GM19397 (cell line): ENCODE data around the gene SUSD4.

Source experiments
- ATAC-seq: cut with Tn5 transposase; IDR thresholded peaks from one replicate; pipeline ENCODE4 v1.9.1; 2021; ENCODE audit warnings: mild to moderate bottlenecking, moderate library complexity; ENCODE audit not compliant: unreplicated experiment

SUSD4 gene

GRCh38 chr1:223363057-223363855 lies 720 bp downstream of the SUSD4 start:
- no peak for ATAC-seq

- ATAC-seq = no peak
Observed at GRCh38 chr1:223358826-223359225, 5.2 kb downstream of the SUSD4 start.

DNA sequence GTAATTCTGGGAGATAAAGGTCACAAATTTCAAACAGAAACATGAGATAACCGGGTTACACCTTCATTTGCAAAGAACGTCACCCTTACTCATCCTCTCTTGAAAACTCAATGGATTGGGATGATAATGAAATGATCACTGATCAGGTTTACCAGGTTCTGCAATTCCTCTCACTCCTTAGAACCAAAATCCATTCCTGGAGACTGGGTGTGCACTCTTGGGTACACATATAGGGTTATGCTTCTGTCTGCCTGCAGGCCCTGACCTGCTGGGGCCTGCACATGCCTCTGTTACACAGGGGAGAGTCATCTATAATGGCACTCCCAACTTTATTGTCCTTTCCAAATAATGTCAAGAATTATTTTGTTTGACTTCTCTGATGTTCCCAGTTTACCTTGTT lies 8.3 kb downstream of the SUSD4 start:
- no peak for ATAC-seq

DNA sequence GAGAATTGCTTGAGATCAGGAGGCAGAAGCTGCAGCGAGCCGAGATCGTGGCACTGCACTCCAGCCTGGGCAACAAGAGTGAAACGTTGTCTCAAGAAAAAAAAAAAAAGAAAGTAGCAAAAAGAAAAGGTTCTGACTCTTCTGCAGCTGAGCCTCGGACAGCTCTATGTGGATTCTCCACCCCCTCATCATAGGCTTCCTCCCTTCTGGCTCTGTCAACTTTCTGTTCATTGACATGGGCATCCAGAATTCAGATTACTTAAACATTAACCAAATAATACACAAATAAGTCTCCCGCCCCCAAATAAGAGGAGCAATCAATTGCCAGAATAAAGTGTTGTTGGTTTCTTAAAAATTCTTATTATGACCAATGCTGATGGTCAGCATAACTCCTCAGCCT lies 10.0 kb downstream of the SUSD4 start:
- ATAC-seq = no peak

DNA sequence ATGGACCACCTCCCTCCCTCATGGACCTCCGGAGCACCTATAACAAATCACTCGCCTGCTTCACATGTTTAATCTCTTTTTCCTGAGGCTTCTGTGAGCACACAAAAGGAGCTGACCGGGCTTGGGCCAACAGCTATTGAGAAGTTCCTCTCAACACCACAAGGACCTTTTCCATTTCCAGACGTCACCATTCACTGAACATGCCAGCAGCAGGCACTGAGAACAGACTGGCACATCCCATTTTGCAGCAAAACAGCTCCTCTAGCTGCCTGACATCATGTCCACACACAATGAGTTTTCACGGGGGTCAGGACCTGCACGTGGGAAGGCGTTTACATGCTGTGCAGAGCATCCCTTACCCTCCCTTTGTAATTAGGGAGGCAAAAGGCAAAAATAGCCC lies 11.0 kb downstream of the SUSD4 start:
- no peak for ATAC-seq

DNA sequence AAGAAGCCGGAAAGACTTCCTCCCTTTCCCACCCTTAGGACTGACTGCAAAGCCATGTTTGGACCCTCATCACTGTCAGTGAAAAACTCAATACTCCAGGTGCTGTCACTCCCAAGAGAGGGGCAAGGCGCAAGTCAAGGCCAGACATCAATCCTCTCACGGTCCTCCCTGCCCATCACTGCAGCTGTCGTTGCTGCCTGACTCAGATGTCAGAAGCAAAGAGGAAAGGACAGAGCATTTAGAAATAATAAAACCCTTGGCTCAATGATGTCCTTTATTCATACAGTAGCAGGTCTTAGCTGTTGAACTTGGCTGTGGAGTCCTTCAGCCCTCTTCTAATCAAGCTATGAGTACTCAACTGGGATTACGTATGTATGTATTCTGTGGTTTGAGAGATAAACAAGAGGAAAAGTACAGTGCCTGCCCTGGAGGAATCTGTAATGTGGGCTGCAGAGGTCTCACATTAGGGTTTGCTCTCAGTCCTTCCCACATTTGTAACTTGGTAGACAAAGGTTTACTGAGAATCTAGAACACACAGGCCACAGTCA lies 13.5 kb downstream of the SUSD4 start:
- ATAC-seq = no peak

- no peak for ATAC-seq
Observed at GRCh38 chr1:223349241-223349640, 14.7 kb downstream of the SUSD4 start.

GRCh38 chr1:223348439-223348838 lies 15.5 kb downstream of the SUSD4 start:
- ATAC-seq = no peak

DNA sequence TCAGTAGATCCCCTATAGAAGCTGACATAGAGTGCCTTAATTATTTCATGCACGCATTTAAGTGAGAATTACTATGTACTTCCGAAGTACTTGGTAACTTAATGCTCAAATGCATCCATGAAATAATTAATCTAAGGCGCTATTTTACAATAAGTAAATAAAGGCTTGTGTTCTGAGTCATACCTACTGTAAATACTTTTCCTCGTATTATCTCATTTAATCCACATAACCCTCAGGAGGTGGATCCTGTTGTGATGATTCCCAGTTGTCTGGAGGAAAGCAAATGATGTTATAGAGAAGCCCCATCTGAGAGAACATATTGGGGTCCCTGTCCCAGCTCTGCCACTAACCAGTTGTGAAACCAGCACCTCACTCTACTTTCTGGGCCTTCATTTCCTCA lies 16.4 kb downstream of the SUSD4 start:
- ATAC-seq = no peak

DNA sequence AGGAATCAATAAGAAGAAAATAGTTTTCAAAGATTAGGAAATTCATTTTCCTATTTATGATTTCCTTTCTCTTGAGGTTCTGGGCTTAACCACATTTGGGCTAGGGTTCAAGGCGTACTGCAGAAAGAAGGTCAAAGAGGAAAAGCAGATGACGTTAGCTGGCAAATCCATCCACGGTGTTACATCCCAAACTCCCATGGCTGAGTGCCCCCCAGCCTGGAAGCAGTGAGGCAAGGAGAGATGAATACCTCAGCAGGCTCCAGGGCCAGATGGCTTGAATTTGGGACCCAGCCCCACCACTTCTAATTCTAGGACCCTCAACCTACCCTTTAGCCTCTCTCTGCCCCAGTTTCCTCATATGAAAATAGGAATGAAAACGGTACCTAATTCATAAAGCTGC lies 17.7 kb downstream of the SUSD4 start:
- no peak for ATAC-seq

DNA sequence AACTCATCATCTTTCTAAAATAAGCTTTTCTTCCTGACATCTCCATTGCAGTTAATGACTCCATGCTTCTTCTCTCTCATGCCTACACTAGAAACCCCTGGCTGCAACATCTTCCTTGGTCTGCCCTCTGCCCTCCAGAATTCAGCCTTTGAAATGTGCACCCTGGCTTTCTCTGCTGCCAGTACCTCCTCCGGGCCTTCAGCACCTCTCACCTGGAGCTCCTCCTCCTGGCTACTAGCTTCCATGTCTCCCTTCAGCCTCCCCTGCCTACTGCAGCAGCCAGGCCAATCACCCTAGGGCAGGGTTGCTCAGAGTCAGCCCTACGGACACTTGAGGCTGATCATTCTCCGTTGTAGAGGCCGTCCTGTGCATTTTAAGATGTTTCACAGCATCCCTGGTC lies 18.3 kb downstream of the SUSD4 start:
- no peak for ATAC-seq

DNA sequence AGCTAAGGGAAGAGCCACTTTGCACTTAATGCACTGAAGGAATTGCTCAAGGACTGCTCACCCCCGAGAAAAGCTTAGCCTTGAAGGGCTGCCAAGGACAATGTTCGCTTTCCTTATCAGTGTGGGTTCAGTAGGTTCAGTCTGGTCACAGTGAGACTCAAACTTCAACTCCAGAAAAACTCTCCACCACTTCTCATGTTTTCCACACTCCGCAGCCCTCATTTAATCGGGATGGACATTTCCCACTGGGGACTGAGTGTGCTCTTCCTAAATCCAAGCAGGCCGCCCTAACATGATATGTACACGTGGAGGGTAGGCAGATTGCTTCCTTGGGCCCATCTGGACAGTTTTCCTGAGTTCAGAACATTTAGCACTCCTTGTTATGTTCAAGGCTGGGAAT lies 19.5 kb downstream of the SUSD4 start:
- no peak for ATAC-seq

GRCh38 chr1:223343692-223344091 lies 20.3 kb downstream of the SUSD4 start:
- no peak for ATAC-seq

DNA sequence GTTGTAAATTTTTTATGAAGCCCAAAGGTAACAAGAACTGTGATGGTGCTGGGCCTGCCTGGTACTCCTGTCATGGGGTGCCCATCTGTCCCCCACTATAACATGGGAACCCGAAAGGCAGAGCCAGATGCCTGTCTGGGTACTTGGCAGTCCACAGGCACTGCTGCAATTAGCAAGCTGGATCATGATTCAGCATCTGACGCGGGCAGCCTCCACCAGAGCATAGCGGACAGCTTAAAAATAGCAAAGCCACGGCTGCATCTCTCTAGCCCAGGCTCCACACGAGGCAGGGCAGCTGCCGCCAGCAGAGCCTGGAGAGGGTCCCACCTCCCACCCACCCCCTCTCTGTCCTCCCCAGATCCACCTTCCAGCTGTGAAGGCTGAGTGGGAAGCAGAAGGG lies 22.9 kb downstream of the SUSD4 start:
- ATAC-seq = no peak

- ATAC-seq = no peak
Observed at GRCh38 chr1:223340637-223341036, 23.3 kb downstream of the SUSD4 start.

- ATAC-seq = no peak
Observed at GRCh38 chr1:223339861-223340260, 24.1 kb downstream of the SUSD4 start.

- ATAC-seq = no peak
Observed at GRCh38 chr1:223338811-223339746, 24.9 kb downstream of the SUSD4 start.

DNA sequence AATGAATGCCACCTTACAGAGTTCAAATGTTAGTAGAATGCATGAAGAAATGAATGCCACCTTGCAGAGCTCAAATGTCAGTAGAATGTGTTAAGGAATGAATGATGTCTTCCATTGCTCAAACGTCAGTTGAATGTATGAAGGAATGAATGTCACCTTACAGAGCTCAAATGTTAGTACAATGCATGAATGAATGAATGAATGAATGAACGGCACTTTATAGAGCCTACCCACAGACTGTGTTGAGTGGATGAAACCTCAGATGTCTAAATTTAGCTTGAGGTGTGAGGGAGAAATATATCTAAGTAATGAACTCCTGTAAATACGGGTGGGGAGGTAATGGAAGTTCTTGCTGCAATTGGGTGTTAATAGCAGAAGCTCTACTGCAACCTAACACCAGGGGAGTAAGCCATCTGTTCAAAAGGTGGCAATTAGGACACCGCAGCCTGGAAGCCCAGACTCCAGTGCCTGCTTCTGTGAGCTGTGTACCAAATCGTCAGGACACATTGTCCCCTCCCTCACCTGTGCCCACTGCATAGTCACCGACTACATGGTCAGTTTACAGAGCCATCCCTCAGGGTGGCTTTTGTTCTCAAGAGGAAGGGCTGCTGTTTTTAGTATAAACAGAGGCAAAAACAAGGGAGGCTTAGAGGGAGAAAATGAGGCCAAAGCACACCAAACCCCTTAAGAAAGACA lies 26.7 kb downstream of the SUSD4 start:
- ATAC-seq = no peak

DNA sequence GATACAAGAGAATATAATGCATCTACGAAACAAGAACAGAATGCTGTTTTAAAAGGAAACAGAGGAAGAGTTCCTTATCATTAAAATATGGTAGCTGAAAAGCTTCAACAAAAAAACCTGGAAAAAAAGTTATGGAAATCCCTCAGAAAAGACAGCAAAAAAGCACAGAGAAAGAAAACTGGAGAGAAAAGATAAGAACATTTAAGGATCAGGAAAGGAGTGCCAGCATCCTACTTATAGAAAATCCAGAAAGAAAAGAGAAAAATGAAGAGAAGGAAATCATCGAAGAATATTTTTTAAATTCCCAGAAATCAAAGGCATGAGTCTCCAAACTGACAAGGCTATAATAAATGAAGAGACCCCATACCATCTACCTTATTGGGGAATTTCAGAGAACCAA lies 29.8 kb downstream of the SUSD4 start:
- no peak for ATAC-seq

DNA sequence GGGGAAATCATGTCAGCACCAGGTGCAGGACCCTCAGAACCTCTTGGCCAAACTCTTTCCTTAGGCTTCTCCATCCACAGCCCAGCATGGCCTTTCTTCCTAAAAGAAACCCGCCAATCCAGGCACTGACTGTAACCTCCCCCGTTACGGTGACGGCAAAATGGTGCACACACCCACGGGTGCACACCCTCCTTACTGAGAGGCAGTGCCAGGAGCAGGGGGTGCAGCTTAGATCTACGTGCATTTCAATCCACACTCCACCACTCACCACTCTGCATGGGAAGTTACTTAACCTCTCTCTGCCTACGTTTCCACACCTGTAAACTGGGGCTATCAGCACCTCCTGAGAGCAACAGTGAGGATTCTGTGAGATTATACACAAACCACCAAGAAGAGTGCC lies 31.0 kb downstream of the SUSD4 start:
- no peak for ATAC-seq

DNA sequence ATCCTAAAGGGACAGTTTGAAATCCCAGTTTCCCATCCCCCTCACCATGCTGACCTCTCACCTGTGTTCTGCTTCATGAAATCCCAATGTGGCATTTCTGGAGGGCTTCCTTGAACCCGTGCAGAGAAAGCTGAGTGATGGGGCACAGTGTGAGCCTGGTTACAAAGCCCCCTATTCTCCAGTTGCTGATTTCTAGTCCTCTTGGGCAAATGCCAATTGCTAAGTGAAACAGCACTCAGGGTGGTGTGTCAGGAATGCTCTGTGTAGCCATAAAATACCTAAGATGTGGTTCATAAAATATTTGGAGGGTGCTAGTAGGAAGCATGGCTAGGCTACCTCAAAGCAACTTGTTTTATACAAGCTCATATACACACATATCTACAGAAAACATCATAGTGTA lies 32.0 kb downstream of the SUSD4 start:
- no peak for ATAC-seq
